IMR-90 (cell line): ENCODE measurements around the gene ABCC4. TPM values are rescaled to one million over a fixed set of nuclear protein-coding genes. Genes with fewer than 3 reads are reported as not detected.

Experiments
- ATAC-seq: fragments of 200-7000 bp; cut with Tn5 transposase; 2 replicates; pipeline ENCODE4 v1.9.1; 2020; ENCODE audit warnings: low read depth, mild to moderate bottlenecking, moderate library complexity
- BruUV-seq: library from RNA; stranded (reverse); fragments of 400-500 nt; replicated peaks from 2 replicates; lab custom pipeline; 2021; lab: Mats Ljungman, UMichigan
- CTCF ChIA-PET: fragments of 300-600 bp; formaldehyde crosslinking; extraction: SDS; loops from one replicate; lab custom pipeline; 2021; ENCODE audit warnings: antibody characterized with exemption; lab: Yijun Ruan, JAX
- POLR2A ChIA-PET: fragments of 300-600 bp; sonication (Branson Sonifier 250); formaldehyde crosslinking; loops from one replicate; lab custom pipeline; 2022; ENCODE audit warnings: antibody characterized with exemption; ENCODE audit not compliant: unreplicated experiment; lab: Charles Lee
- DNase-seq: peaks from one replicate; pipeline ENCODE4 v3.0.0; 2013
- H2AFZ ChIP-seq: replicated peaks from 2 replicates; pipeline ENCODE3; 2013; ENCODE audit warnings: low read length, mild to moderate bottlenecking; ENCODE audit not compliant: poor library complexity
- H2AK5ac ChIP-seq: 2 replicates; pipeline ENCODE4 v1.6.1; 2013; ENCODE audit warnings: low read depth, low read length, inconsistent platforms
- H2AK9ac ChIP-seq: replicated peaks from 2 replicates; pipeline ENCODE3; 2013; ENCODE audit warnings: mild to moderate bottlenecking, low read depth, low read length, moderate library complexity; ENCODE audit not compliant: poor library complexity
- H2BK120ac ChIP-seq: 2 replicates; pipeline ENCODE4 v1.6.1; 2013; ENCODE audit warnings: low read depth, low read length, inconsistent platforms
- H2BK15ac ChIP-seq: 3 replicates; pipeline ENCODE4 v1.6.1; 2013; ENCODE audit warnings: low read depth, low read length, inconsistent platforms
- H2BK20ac ChIP-seq: 2 replicates; pipeline ENCODE4 v1.6.1; 2013; ENCODE audit warnings: low read depth, mild to moderate bottlenecking, inconsistent platforms, low read length, moderate library complexity
- H2BK5ac ChIP-seq: 2 replicates; pipeline ENCODE4 v1.6.1; 2013; ENCODE audit warnings: mild to moderate bottlenecking, low read depth, low read length, inconsistent platforms; ENCODE audit not compliant: poor library complexity, severe bottlenecking
- H3K14ac ChIP-seq: replicated peaks from 2 replicates; pipeline ENCODE4 v1.6.1; 2013; ENCODE audit warnings: low read depth, low read length, inconsistent platforms
- H3K18ac ChIP-seq: 2 replicates; pipeline ENCODE4 v1.6.1; 2013; ENCODE audit warnings: low read depth, low read length, control low read depth
- H3K23ac ChIP-seq: 2 replicates; pipeline ENCODE4 v1.6.1; 2013; ENCODE audit warnings: low read depth, low read length, inconsistent platforms
- H3K27ac ChIP-seq: 2 replicates; pipeline ENCODE4 v1.5.1; 2013; ENCODE audit warnings: mild to moderate bottlenecking, control low read depth, low read length; ENCODE audit not compliant: insufficient read depth
- H3K27me3 ChIP-seq: 2 replicates; pipeline ENCODE4 v1.6.1; 2013; ENCODE audit warnings: low read length; ENCODE audit not compliant: control insufficient read depth, insufficient read depth
- H3K36me3 ChIP-seq: 2 replicates; pipeline ENCODE4 v1.6.1; 2013; ENCODE audit warnings: low read length, mixed read lengths; ENCODE audit not compliant: control insufficient read depth, insufficient read depth
- H3K4ac ChIP-seq: 2 replicates; pipeline ENCODE4 v1.6.1; 2013; ENCODE audit warnings: low read depth, low read length, inconsistent platforms
- H3K4me1 ChIP-seq: 2 replicates; pipeline ENCODE4 v1.6.1; 2013; ENCODE audit warnings: low read length, mixed read lengths; ENCODE audit not compliant: control insufficient read depth, insufficient read depth
- H3K4me2 ChIP-seq: 2 replicates; pipeline ENCODE4 v1.6.1; 2013; ENCODE audit warnings: low read depth, mild to moderate bottlenecking, control low read depth, low read length, moderate library complexity
- H3K4me3 ChIP-seq: 2 replicates; pipeline ENCODE4 v1.5.1; 2013; ENCODE audit warnings: low read depth, mild to moderate bottlenecking, control low read depth, low read length, moderate library complexity; ENCODE audit not compliant: insufficient read depth
- H3K56ac ChIP-seq: 2 replicates; pipeline ENCODE4 v1.6.1; 2013; ENCODE audit warnings: low read length, inconsistent platforms; ENCODE audit not compliant: insufficient read depth; ENCODE audit errors: extremely low read depth
- H3K79me1 ChIP-seq, 2 experiments: 2 replicates each; pipeline ENCODE4 v1.6.1; 2013; ENCODE audit warnings: low read length in 2 of 2, inconsistent platforms in 1 of 2, low read depth in 1 of 2
- H3K9ac ChIP-seq: 2 replicates; pipeline ENCODE4 v1.6.1; 2013; ENCODE audit warnings: low read depth, low read length, control low read depth
- H3K9me1 ChIP-seq: 2 replicates; pipeline ENCODE4 v1.6.1; 2013; ENCODE audit warnings: low read length, inconsistent platforms; ENCODE audit not compliant: insufficient read depth
- H3K9me3 ChIP-seq: 2 replicates; pipeline ENCODE4 v1.6.1; 2013; ENCODE audit warnings: low read length; ENCODE audit not compliant: control insufficient read depth, insufficient read depth
- H4K20me1 ChIP-seq: 2 replicates; pipeline ENCODE4 v1.6.1; 2013; ENCODE audit warnings: low read length, inconsistent platforms; ENCODE audit not compliant: insufficient read depth
- H4K5ac ChIP-seq: 2 replicates; pipeline ENCODE4 v1.6.1; 2013; ENCODE audit warnings: mild to moderate bottlenecking, low read depth, low read length, control low read depth
- H4K8ac ChIP-seq, 2 experiments: 2 replicates each; pipeline ENCODE4 v1.6.1; 2013; ENCODE audit warnings: low read depth in 2 of 2, low read length in 2 of 2, control low read depth in 1 of 2, inconsistent platforms in 1 of 2
- H4K91ac ChIP-seq: 2 replicates; pipeline ENCODE4 v1.6.1; 2013; ENCODE audit warnings: low read depth, low read length, inconsistent platforms; ENCODE audit not compliant: insufficient read depth
- CEBPB ChIP-seq: IDR thresholded peaks from 2 replicates; pipeline ENCODE4 v1.6.1; 2012; ENCODE audit warnings: low read depth, low read length, improper control_type of control experiment
- CHD1 ChIP-seq: IDR thresholded peaks from 2 replicates; pipeline ENCODE4 v1.6.1; 2012; ENCODE audit warnings: low read depth, low read length, improper control_type of control experiment
- MAFK ChIP-seq: IDR thresholded peaks from 2 replicates; pipeline ENCODE4 v1.6.1; 2012; ENCODE audit warnings: low read depth, low read length, improper control_type of control experiment
- MAZ ChIP-seq: IDR thresholded peaks from 2 replicates; pipeline ENCODE4 v1.6.1; 2012; ENCODE audit warnings: low read depth, mild to moderate bottlenecking, low read length, improper control_type of control experiment, moderate library complexity, borderline replicate concordance
- MXI1 ChIP-seq: IDR thresholded peaks from 2 replicates; pipeline ENCODE4 v1.6.1; 2012; ENCODE audit warnings: low read depth, mild to moderate bottlenecking, low read length, moderate library complexity, borderline replicate concordance
- NFE2L2 ChIP-seq: fragments of 150-350 bp; IDR thresholded peaks from 2 replicates; pipeline ENCODE4 v1.6.1; 2016; ENCODE audit warnings: low read depth, mild to moderate bottlenecking, low read length
- POLR2A ChIP-seq: IDR thresholded peaks from 2 replicates; pipeline ENCODE4 v1.6.1; 2012; ENCODE audit warnings: mild to moderate bottlenecking, low read depth, low read length
- RFX5 ChIP-seq: IDR thresholded peaks from 2 replicates; pipeline ENCODE4 v1.8.0; 2012; ENCODE audit warnings: low read depth, mild to moderate bottlenecking, low read length, moderate library complexity
- SMC3 ChIP-seq: fragments of 150-350 bp; IDR thresholded peaks from 2 replicates; pipeline ENCODE4 v1.6.1; 2016; ENCODE audit warnings: low read depth, mild to moderate bottlenecking, antibody characterized with exemption, low read length, moderate library complexity
- WGBS, 2 experiments: methylation state at CpG; one replicate each; pipeline versions ENCODE4 v1.1.5 to v1.1.7; 2013; ENCODE audit warnings: missing lambda C conversion rate in 2 of 2; ENCODE audit not compliant: insufficient read length in 1 of 2; ENCODE audit errors: extremely low coverage in 2 of 2; 5-methylcytosine and 5-hydroxymethylcytosine counted together
- dilution Hi-C: fragments of 300-500 bp; cut with HindIII; formaldehyde crosslinking; loops from one replicate; pipeline ENCODE4 v1.14.3; 2018; ENCODE audit warnings: low sequenced_read_pairs; ENCODE audit not compliant: unreplicated experiment
- in situ Hi-C: fragments of 300-500 bp; cut with MboI; formaldehyde crosslinking; loops from 3 replicates; pipeline ENCODE4 v1.14.3; 2019; ENCODE audit warnings: low sequenced_read_pairs, inconsistent platforms, mixed read lengths
- intact Hi-C: fragments of 100-400 bp; cut with micrococcal nuclease; formaldehyde crosslinking; loops from 2 replicates; pipeline ENCODE4 v1.10.0; 2022
- polyA plus RNA-seq, 3 experiments: library from polyadenylated mRNA; depleted of rRNA; stranded (reverse); fragments of >200 nt; gene quantifications; 2 replicates each; pipeline ENCODE4 v1.2.3, GENCODE V29; 2012; ENCODE audit warnings: low replicate concordance in 1 of 3
- total RNA-seq: library from RNA; depleted of rRNA; stranded (reverse); fragments of >200 nt; gene quantifications from 2 replicates; pipeline ENCODE4 v1.2.3, GENCODE V29; 2012
- TF ChIP-seq, protein P1 (sequence below): fragments of 150-350 bp; IDR thresholded peaks from 2 replicates; pipeline ENCODE4 v1.6.1; 2016; ENCODE audit warnings: low read depth, mild to moderate bottlenecking, low read length, moderate library complexity, borderline replicate concordance
- TF ChIP-seq, protein P2 (sequence below): conservative IDR thresholded peaks from 2 replicates; pipeline ENCODE4 v1.5.1; 2012; ENCODE audit warnings: mild to moderate bottlenecking, low read depth, low read length, improper control_type of control experiment

Gene ABCC4
- total and polyA plus RNA-seq, 2 of the 4 experiments (the other 2 are of a cell fraction), result 16.6 to 41.4 TPM

DNA sequence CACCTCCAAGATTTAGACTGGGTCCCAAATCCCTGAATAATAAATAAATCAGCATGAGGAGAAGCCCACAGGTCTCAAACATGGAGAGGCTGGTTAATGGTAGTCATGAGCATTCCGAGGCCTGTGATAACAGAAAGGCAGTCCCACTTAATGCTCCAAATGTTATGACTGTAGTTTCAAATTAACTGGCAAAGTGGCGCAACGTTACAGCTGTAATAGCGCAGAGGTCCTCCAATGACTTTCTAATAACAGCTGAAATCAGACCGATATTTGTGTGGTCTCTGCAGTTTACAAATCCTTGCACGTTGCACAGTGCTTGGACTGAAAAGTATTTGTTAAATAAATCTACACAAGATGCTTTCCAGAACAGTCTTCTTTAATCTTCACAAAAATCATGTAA is 141.8 kb downstream of the ABCC4 start:
- H2BK5ac ChIP-seq, result no peak overlapping the region
- 100% methylated on average over 3 of the region's 6 CpGs; no CpG with 5 or more reads in 1 of the 2 experiments for WGBS, 2 experiments
- no TSS peak for BruUV-seq

More for the DNA sequence above, 141.8 kb downstream of the ABCC4 start:
- dilution Hi-C loops, result no loop called here
- H2BK15ac ChIP-seq, result no peak overlapping the region
- in situ Hi-C loops, result no loop called here
- no peak overlapping the region for H4K8ac ChIP-seq
- no peak overlapping the region for H3K4me3 ChIP-seq
- H3K4me1 ChIP-seq, result peaks cover 7% of the 10 kb centered on the region
- no peaks in the 10 kb centered on the region for H3K9me3 ChIP-seq
- peaks cover 4% of the 10 kb centered on the region; the same call in 1 of the 2 replicates for H4K20me1 ChIP-seq
- H4K91ac ChIP-seq, result no peak overlapping the region
- TF ChIP-seq, protein P1, sequence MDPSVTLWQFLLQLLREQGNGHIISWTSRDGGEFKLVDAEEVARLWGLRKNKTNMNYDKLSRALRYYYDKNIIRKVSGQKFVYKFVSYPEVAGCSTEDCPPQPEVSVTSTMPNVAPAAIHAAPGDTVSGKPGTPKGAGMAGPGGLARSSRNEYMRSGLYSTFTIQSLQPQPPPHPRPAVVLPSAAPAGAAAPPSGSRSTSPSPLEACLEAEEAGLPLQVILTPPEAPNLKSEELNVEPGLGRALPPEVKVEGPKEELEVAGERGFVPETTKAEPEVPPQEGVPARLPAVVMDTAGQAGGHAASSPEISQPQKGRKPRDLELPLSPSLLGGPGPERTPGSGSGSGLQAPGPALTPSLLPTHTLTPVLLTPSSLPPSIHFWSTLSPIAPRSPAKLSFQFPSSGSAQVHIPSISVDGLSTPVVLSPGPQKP, result no peak
- TF ChIP-seq MXI1 (no peak), NFE2L2 (no peak), POLR2A (no peak), CEBPB (no peak), MAZ (no peak), RFX5 (no peak), CHD1 (no peak), MAFK (no peak), SMC3 (no peak)
- TF ChIP-seq, protein P2, sequence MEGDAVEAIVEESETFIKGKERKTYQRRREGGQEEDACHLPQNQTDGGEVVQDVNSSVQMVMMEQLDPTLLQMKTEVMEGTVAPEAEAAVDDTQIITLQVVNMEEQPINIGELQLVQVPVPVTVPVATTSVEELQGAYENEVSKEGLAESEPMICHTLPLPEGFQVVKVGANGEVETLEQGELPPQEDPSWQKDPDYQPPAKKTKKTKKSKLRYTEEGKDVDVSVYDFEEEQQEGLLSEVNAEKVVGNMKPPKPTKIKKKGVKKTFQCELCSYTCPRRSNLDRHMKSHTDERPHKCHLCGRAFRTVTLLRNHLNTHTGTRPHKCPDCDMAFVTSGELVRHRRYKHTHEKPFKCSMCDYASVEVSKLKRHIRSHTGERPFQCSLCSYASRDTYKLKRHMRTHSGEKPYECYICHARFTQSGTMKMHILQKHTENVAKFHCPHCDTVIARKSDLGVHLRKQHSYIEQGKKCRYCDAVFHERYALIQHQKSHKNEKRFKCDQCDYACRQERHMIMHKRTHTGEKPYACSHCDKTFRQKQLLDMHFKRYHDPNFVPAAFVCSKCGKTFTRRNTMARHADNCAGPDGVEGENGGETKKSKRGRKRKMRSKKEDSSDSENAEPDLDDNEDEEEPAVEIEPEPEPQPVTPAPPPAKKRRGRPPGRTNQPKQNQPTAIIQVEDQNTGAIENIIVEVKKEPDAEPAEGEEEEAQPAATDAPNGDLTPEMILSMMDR, result no peak
- ATAC-seq, result no peak
- H3K14ac ChIP-seq, result no peak overlapping the region
- H3K56ac ChIP-seq, result no peak overlapping the region
- H3K23ac ChIP-seq, result no peak overlapping the region
- H3K36me3 ChIP-seq, result peaks cover 23% of the 10 kb centered on the region
- peaks cover 6% of the 10 kb centered on the region; the same call in 1 of the 2 replicates for H3K9me1 ChIP-seq
- CTCF ChIA-PET, result no interaction called here
- H3K4ac ChIP-seq, result no peak overlapping the region
- no peak overlapping the region for H2BK120ac ChIP-seq
- no peaks in the 10 kb centered on the region for H3K27me3 ChIP-seq
- no peak overlapping the region for H2AK9ac ChIP-seq
- H3K4me2 ChIP-seq, result no peak overlapping the region
- intact Hi-C loops, result no loop called here
- POLR2A ChIA-PET, result no interaction called here
- no peak overlapping the region for H2AK5ac ChIP-seq
- no peak overlapping the region for H2BK20ac ChIP-seq
- no peak overlapping the region for H3K27ac ChIP-seq
- no peak for DNase-seq
- peaks cover 2 to 17% of the 10 kb centered on the region in 2 experiments; a peak in 2 of 4 replicates for H3K79me1 ChIP-seq
- H2AFZ ChIP-seq, result no peak overlapping the region
- H3K18ac ChIP-seq, result no peak overlapping the region
- H4K5ac ChIP-seq, result no peak overlapping the region
- no peak overlapping the region for H3K9ac ChIP-seq
